NCI-H1694 treated with DMSO at 0.1 percent for 48 hours (cell line): ENCODE data around the gene RHOA.
"Not testable (repeated sequence)": the region's sequence is repeated elsewhere in the genome, so short reads cannot be mapped to it uniquely, and the experiment has no call there.

Experiments used
- DNase-seq: peaks from one replicate; lab custom pipeline; 2025; lab: John Stamatoyannopoulos, UW

Gene RHOA

GRCh38 chr3:49411535-49411967 is 225 bp downstream of the RHOA start:
- no peak for DNase-seq

- DNase-seq: no peak
Measured at GRCh38 chr3:49410846-49411534, 786 bp downstream of the RHOA start.

- DNase-seq: no peak
Measured at GRCh38 chr3:49410066-49410845, 1.5 kb downstream of the RHOA start.

GRCh38 chr3:49406571-49407565 is 4.9 kb downstream of the RHOA start:
- no peak for DNase-seq

GRCh38 chr3:49405570-49405969 is 6.2 kb downstream of the RHOA start:
- DNase-seq: not testable (repeated sequence)

- no peak for DNase-seq
Measured at GRCh38 chr3:49403891-49404290, 7.9 kb downstream of the RHOA start.

- no peak for DNase-seq
Measured at GRCh38 chr3:49401766-49402165, 10.0 kb downstream of the RHOA start.

GRCh38 chr3:49399461-49399860 is 12.3 kb downstream of the RHOA start:
- no peak for DNase-seq

DNA sequence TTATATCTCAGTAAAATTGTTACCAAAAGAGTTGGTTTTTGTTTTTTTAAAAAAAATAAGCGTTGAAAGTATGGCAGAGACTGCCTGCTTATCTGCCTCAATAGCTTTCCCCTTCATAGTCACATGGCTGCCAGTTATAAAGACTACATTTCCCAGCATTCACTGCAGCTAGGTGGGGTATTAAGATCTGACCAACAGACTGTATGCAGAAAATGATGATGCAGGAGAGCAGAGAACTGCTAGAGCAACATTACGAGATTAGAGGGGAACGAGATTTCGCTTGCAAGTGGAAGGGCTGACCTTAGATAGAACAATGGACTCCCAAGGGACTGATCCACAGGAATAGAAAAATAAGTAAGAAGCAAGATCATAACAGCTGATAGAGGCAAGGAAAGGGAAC is 14.3 kb downstream of the RHOA start:
- DNase-seq: no peak

GRCh38 chr3:49391310-49391709 is 20.5 kb downstream of the RHOA start:
- DNase-seq: not testable (repeated sequence)

GRCh38 chr3:49389297-49389696 is 22.5 kb downstream of the RHOA start:
- no peak for DNase-seq

DNA sequence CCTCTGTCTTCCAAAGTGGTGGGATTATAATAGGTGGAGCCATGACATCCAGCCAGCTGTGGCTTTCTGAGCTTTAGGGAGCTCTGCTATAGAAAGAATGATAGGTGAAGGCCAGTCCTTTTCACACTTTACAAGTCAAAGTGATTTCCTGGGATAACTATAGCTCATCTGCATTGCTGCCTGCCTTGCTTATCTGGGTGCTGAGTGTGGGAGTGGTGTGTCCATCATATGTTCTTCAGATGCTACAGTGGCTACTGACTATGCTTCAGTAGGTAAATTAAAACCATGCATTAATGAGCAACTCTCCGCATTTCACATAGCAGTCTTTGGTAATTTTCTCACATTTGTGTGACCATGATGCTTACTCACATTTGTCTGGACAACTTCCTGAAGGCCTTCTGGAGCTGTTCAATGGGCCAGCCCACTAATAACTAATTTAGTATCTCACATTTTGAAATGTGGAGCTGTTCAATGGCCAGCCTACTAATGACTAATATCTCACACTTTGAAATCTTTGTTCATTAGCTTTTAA is 23.4 kb downstream of the RHOA start:
- DNase-seq: no peak

DNA sequence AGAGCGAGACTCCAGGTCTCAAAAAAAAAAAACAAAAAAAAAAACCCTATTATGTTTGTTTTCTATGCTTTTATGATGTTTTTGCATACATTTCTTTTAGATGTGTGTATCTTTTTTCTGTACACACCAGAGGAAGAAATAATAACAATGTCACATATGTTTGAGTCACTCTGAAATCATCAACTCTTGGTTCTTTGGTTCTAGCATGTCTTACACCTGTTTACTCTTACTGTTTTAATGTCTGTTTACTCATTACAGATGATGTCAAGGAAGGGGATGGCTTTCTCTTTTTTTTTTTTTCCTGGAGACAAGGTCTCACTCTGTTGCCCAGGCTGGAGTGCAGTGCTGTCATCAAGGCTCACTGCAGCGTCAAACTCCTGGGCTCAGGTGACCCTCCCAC is 24.1 kb downstream of the RHOA start:
- DNase-seq: no peak

- DNase-seq: no peak
Measured at GRCh38 chr3:49386056-49386756, 25.6 kb downstream of the RHOA start.

GRCh38 chr3:49385617-49386016 is 26.2 kb downstream of the RHOA start:
- no peak for DNase-seq

DNA sequence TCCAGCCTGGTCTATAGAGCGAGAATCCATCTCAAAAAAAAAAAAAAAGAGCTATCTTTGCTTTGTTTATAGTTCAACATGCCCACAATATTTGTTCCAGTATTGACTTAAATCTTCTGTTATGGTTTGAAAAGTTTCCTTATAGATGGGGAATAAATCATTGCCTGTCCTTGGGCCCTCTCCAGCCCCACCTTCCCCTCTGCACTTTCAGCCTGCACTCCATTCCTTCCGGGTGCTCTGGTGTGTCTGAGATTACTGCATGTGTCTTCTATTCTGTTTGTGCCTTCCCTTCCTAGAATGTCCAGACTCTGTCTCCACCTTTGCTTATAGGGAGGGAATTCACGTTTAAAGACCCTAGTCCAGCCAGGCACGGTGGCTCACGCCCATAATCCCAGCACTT is 28.4 kb downstream of the RHOA start:
- DNase-seq: no peak

- DNase-seq: no peak
Measured at GRCh38 chr3:49378249-49378895, 33.4 kb downstream of the RHOA start.

DNA sequence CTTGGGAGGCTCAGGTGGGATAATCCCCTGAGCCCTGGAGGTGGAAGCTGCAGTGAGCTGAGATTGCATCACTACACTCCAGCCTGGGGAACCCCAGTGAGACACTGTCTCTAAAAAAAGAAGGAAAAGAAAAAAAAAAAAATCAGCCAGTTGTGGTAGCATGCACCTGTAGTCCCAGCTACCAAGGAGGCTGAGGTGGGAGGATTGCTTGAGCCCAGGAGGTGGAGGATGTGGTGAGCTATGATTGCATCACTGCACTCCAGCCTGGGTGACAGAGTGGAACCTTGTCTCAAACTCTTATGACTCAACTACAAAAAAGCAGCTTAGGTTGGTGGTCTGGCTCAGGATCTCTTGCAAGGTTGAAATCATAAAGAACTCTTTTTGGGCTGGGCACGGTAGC is 34.3 kb downstream of the RHOA start:
- DNase-seq: no peak

DNA sequence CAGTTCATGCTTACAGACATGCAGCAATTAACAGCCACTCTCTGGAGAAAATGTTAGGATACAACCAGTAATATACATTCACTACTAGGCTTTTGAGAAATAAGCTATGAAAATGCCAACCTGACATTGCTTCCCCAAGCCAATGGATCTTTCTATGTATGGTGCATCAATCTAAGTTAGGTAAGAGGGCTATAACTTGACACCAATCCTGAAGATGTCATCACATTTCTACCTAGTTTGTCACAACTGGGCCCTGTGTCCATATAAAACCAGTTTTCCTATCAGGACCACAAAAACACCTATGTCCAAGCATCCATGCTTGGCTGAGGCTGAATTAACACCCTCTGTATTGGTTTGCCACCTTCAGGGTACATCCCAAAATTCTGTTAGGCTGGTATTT is 39.8 kb downstream of the RHOA start:
- DNase-seq: no peak

GRCh38 chr3:49370585-49371290 is 41.0 kb downstream of the RHOA start:
- DNase-seq: no peak
